HG03558 (cell line): Measurements from ENCODE around the gene CRY1.

Source experiments
- ATAC-seq: cut with Tn5 transposase; IDR thresholded peaks from one replicate; pipeline ENCODE4 v1.9.1; 2021; ENCODE audit warnings: moderate number of reproducible peaks; ENCODE audit not compliant: unreplicated experiment; ENCODE audit errors: extremely low read depth

CRY1 gene

DNA sequence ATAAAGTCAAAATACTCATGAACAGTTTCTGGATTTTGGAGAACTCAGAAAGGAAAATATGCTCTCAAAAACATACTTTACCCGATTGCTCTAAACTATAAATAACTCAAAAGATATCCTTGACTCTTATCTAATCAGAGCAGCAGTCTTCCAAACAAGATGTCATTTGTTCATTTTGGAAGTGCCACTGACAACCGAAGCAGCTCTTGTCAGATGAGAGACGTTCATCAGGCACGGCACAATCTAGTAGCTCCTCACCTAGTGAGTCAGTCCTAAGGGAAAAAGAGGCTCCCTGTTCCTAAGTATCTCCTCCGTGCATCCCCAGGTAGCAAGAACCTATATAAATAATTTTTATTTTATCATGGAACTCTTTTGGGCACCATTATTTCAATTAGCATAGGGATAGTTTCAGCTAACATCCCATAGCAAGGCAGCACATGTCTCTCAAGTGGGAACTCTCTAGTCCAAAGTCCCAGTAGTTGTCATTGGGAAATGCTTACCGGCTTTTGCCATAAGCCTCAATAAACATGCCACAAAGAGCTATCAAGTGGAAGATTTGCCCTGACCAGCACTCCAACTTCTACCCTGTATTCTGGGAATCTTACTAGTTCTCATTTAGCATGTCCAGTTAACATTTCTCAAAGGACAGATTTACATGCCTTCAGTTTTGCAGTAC is 151.7 kb downstream of the CRY1 start:
- no peak for ATAC-seq
